ENCODE measurements around the gene OR1F1.
"Not testable (repeated sequence)": the region's sequence is repeated elsewhere in the genome, so short reads cannot be mapped to it uniquely, and the experiment has no call there.

Gene OR1F1

DNA sequence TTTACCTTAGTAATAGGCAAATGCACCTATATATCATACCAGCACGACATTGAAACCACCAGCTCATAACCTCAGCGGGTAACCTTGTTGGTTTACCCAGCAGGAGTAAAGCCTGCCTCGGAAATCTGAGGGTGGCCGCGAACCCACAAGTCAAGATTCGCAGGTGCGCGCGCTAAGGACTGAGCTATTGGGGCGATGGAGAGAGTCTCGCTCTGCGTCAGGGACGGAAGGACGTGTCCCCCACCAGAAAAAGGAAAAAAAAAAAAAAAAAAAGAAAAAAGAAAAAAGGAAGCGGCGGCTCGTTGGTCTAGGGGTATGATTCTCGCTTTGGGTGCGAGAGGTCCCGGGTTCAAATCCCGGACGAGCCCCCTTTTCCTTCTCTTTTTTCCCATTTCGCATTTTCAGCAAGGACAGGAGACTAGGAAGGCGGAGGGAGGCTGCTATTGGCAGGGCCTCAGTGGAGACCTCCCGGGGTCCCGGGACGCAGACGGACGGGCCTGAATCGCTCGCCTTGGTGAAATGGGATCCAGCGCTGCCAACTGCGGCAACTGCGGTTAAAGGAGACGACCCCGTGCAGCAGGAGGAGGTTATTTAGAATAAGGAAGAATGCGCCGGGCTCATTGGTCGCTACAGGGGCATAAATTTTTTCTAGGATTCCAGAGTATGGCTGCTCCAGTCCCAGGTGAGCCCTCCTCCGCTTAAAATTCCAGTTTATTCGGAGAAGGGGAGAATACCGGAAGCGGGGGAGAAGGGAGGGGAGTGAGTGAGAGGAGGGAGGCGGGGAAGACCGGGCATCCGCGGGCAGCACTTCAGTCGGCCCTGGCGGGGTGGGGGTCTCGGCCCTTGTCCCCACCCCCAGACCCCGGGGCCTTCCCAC, at the start of gene OR1F1:
OR1F1 (plus strand) TSS at position 407 of the 877 bp plus-strand sequence.
- TF ChIP-seq, protein P1, sequence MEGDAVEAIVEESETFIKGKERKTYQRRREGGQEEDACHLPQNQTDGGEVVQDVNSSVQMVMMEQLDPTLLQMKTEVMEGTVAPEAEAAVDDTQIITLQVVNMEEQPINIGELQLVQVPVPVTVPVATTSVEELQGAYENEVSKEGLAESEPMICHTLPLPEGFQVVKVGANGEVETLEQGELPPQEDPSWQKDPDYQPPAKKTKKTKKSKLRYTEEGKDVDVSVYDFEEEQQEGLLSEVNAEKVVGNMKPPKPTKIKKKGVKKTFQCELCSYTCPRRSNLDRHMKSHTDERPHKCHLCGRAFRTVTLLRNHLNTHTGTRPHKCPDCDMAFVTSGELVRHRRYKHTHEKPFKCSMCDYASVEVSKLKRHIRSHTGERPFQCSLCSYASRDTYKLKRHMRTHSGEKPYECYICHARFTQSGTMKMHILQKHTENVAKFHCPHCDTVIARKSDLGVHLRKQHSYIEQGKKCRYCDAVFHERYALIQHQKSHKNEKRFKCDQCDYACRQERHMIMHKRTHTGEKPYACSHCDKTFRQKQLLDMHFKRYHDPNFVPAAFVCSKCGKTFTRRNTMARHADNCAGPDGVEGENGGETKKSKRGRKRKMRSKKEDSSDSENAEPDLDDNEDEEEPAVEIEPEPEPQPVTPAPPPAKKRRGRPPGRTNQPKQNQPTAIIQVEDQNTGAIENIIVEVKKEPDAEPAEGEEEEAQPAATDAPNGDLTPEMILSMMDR (IDR thresholded peaks at IDR 0.05; ENCODE audit: control insufficient read depth, insufficient read depth, low read depth, low read length, missing control alignments) = no peak
- peak within 1 kb of the TSS; percentile 58 for H3K4me3 ChIP-seq (ENCODE audit: control insufficient read depth, low read depth, low read length)
- DNase-seq (ENCODE audit: low read depth) = no peak

DNA sequence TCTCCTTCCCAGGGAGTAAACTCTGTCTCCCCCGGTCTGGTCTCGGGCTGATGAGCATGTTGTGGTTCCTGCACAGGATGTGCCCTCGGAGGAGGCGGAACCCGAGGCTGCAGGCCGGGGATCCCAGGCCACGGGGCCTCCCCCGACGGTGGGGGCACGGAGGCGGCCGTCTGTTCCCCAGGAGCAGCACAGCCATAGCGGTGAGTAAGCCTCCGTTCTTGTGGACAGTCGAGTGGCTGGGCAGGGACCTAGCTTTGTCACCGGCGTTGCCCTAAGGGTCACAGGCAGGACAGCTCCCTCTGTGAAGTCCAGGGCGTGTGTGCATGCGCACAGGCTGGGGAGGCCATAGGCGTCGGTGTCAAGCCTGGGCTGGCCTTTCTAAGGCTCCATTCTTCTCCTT, 49.7 kb upstream of the OR1F1 start:
- TF ChIP-seq, protein P1 (IDR thresholded peaks at IDR 0.05; ENCODE audit: control insufficient read depth, insufficient read depth, low read depth, low read length, missing control alignments) = no peak

DNA sequence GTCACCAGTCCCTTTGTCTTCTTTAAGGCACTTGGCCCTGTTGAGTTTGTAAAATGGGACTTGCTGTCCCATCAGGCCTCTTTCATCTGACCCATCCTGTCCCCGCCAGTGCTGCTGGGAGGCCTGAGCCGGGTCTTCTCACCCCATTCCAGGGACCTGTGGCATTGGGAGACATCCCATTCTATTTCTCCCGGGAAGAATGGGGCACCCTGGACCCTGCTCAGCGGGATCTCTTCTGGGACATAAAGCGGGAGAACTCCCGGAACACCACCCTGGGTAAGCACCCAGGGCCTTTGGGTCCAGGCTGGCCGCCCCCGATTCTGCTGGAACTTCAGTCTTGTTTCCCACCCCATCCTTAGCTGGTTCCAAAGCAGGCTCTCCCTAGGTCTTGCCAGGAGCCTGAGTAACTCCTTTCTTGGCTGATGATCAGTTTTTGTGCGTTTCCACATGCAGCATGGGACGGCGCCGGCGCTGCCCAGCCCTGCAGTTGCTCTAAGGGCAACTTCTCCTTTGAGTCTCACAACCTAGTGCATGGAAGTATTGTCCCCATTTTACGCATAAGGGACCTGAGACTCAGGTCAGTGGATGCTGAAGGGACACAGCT, 49.1 kb upstream of the OR1F1 start:
- DNase-seq (ENCODE audit: low read depth) = no peak
- no peak overlapping the region for H3K4me3 ChIP-seq (ENCODE audit: control insufficient read depth, low read depth, low read length)
- TF ChIP-seq, protein P1 (IDR thresholded peaks at IDR 0.05; ENCODE audit: control insufficient read depth, insufficient read depth, low read depth, low read length, missing control alignments) = no peak

More for the DNA sequence above, 49.7 kb upstream of the OR1F1 start:
- DNase-seq (ENCODE audit: low read depth) = no peak
- no peak overlapping the region for H3K4me3 ChIP-seq (ENCODE audit: control insufficient read depth, low read depth, low read length)

DNA sequence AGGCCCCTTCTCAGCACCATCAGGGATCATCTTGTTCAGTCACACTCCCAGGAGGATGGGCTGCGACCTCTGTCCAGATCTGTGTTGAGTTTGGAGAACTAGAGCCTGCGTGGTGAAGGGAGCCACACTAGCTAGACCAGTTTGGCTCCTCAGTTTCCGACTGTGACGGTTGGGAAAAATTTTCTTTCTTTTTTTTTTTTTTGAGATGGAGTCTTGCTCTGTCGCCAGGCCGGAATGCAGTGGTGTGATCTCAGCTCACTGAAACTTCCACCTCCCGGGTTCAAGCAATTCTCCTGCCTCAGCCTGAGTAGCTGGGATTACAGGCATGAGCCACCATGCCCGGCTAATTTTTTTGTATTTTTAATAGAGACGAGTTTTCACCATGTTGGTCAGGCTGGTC, 48.4 kb upstream of the OR1F1 start:
- not testable (repeated sequence) for DNase-seq (ENCODE audit: low read depth)

DNA sequence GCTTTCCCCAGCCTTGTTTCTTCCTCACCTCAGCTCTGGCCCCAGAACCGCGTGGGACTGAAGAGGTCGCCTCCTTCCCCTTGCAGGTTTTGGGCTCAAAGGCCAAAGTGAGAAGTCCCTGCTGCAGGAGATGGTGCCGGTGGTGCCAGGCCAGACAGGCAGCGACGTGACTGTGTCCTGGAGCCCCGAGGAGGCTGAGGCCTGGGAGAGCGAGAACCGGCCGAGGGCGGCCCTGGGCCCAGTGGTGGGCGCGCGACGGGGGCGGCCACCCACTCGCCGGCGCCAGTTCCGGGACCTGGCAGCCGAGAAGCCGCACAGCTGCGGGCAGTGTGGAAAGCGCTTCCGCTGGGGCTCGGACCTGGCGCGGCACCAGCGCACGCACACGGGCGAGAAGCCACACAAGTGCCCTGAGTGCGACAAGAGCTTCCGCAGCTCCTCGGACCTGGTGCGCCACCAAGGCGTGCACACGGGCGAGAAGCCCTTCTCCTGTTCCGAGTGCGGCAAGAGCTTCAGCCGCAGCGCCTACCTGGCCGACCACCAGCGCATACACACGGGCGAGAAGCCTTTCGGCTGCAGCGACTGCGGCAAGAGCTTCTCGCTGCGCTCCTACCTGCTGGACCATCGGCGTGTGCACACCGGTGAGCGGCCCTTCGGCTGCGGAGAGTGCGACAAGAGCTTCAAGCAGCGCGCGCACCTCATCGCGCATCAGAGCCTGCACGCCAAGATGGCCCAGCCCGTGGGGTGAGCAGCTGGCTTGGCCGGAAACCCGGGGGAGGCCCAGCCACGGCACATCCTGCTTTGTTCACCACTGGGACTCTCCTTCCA, 47.2 kb upstream of the OR1F1 start:
- TF ChIP-seq, protein P1 (IDR thresholded peaks at IDR 0.05; ENCODE audit: control insufficient read depth, insufficient read depth, low read depth, low read length, missing control alignments) = no peak
- no peak overlapping the region for H3K4me3 ChIP-seq (ENCODE audit: control insufficient read depth, low read depth, low read length)
- DNase-seq (ENCODE audit: low read depth) = no peak

More for the DNA sequence above, 48.4 kb upstream of the OR1F1 start:
- H3K4me3 ChIP-seq (ENCODE audit: control insufficient read depth, low read depth, low read length) = not testable (repeated sequence)

DNA sequence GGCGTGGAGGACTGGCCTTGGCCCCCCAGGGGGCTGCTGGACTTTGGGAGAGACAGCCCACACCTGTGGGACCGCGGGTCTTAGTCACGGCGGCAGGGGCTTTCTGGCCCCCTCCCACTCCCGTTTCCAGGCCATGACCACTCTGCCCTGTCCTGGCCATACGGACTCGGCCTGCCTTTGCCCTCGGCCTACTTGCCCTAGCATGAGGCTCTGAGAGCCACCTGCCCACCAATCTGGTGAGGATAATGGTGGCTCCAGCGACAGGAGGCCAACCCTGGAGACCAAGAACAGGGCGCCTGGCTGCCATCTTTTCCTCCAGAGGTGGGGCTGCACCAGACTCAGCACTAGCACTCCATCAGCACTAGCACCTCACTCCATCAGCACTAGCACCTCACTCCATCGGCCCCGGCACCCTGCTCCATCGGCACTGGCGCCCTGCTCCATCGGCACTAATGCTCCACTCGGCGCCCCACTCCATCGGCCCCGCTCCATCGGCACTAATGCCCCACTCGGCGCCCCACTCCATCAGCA, 46.2 kb upstream of the OR1F1 start:
- DNase-seq (ENCODE audit: low read depth) = no peak
- H3K4me3 ChIP-seq (ENCODE audit: control insufficient read depth, low read depth, low read length) = no peak overlapping the region
- TF ChIP-seq, protein P1 (IDR thresholded peaks at IDR 0.05; ENCODE audit: control insufficient read depth, insufficient read depth, low read depth, low read length, missing control alignments) = no peak
